Activated T-helper 17 cell treated with anti-CD3 and anti-CD28 coated beads, Interleukin-2, amount 50 U/mL, for 72 hours (primary cell): Measurements from ENCODE around the gene MDFIC. TPM values are rescaled to one million over a fixed set of nuclear protein-coding genes. Genes with fewer than 3 reads are reported as not detected.
A peak's percentile ranks its signal among the peaks of the same experiment; 100 is the strongest.

ENCODE experiments used
- ATAC-seq: fragments of 150-1000 bp; cut with Tn5 transposase; replicated peaks from 2 replicates; pipeline ENCODE4 v1.10.0; 2021; ENCODE audit warnings: mild to moderate bottlenecking, moderate library complexity
- H3K27ac Mint-ChIP-seq: one replicate; pipeline ENCODE4 v1.8.0; 2022; ENCODE audit warnings: mixed read lengths
- H3K27me3 Mint-ChIP-seq: one replicate; pipeline ENCODE4 v1.8.0; 2022; ENCODE audit warnings: mixed read lengths
- H3K36me3 Mint-ChIP-seq: one replicate; pipeline ENCODE4 v1.8.0; 2022; ENCODE audit warnings: low read depth, mild to moderate bottlenecking, mixed read lengths
- H3K4me1 Mint-ChIP-seq: one replicate; pipeline ENCODE4 v1.8.0; 2022; ENCODE audit warnings: mixed read lengths
- H3K4me3 Mint-ChIP-seq: one replicate; pipeline ENCODE4 v1.8.0; 2022; ENCODE audit warnings: mild to moderate bottlenecking, mixed read lengths
- H3K9me3 Mint-ChIP-seq: one replicate; pipeline ENCODE4 v1.8.0; 2022; ENCODE audit warnings: mixed read lengths
- total RNA-seq, 2 donors: library from RNA; stranded (reverse); gene quantifications; one replicate each; pipeline ENCODE4 v1.2.3, GENCODE V29; 2022

Gene MDFIC
- total RNA-seq, 2 donors from 2014 or later: 64.1 to 97.3 TPM

- Mint-ChIP-seq H3K36me3 (no peaks in the 10 kb centered on the region), H3K27ac (no peak overlapping the region), H3K9me3 (no peaks in the 10 kb centered on the region), H3K27me3 (no peaks in the 10 kb centered on the region), H3K4me1 (peaks cover 12% of the 10 kb centered on the region), H3K4me3 (no peak overlapping the region)
- no peak for ATAC-seq
Observed at GRCh38 chr7:115040057-115040456, 118.2 kb downstream of the MDFIC start.

DNA sequence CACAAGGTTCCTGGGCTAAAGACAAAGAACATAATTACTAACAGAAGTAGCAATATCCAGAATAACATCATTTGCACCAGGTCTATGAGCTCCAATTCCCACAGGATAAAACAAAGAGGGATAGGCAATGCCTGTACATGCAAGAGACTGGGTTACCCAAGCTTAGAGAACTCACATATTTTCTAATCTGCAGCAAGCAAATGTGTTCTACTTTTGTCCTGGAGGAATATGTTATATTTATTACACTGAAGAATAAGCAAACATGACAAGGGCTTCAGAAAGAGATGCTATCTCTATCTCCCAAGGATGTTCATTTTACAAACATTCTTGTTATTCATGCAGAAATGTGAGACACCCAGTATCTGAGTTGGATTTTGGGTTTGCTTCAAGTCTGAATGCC, 118.6 kb downstream of the MDFIC start:
- ATAC-seq: no peak
- Mint-ChIP-seq H3K9me3 (no peaks in the 10 kb centered on the region), H3K36me3 (no peaks in the 10 kb centered on the region), H3K27me3 (no peaks in the 10 kb centered on the region), H3K27ac (no peak overlapping the region), H3K4me3 (no peak overlapping the region), H3K4me1 (peaks cover 12% of the 10 kb centered on the region)

DNA sequence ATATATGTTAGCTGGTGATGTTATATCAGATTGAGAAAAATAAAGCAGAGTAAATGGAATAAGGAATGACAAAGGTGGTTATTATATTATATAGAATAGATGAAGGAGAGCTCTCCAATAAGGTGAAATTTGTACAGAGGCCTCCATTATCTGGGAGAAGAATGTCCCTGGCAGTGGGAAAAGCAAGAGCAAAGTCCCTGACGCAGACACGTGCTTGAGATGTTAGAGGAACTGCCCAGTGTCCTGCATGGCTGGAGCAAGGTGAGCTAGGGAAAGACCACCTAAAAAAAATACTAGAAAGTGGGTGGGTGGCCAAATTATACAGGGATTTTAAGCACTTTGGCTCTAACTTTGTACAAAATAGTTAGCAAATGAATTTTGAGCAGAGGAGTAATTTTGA, 120.7 kb downstream of the MDFIC start:
- ATAC-seq: no peak
- Mint-ChIP-seq H3K27ac (no peak overlapping the region), H3K36me3 (no peaks in the 10 kb centered on the region), H3K27me3 (no peaks in the 10 kb centered on the region), H3K4me3 (no peak overlapping the region), H3K9me3 (no peaks in the 10 kb centered on the region), H3K4me1 (peaks cover 2% of the 10 kb centered on the region)

DNA sequence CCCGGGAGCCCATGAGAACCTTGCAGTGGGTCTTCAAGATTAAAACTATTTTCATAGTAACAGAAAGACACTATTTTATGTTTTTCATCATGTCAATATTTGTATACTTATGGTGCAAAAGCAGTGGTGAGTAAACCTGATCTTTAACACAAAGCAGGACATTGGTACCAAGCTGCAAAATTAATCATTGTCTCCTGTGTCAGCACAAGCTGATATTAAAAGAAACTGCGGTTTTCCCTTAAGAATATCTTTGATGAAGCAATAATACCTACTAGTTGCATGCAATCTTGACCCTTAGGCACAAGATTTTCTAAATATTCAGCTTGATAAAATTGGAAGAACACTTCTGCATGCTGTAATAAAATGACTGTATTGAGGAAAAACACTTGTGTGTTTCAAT, 121.7 kb downstream of the MDFIC start:
- Mint-ChIP-seq H3K27me3 (no peaks in the 10 kb centered on the region), H3K4me3 (no peak overlapping the region), H3K27ac (no peak overlapping the region), H3K36me3 (no peaks in the 10 kb centered on the region), H3K9me3 (no peaks in the 10 kb centered on the region), H3K4me1 (no peaks in the 10 kb centered on the region)
- ATAC-seq: no peak

DNA sequence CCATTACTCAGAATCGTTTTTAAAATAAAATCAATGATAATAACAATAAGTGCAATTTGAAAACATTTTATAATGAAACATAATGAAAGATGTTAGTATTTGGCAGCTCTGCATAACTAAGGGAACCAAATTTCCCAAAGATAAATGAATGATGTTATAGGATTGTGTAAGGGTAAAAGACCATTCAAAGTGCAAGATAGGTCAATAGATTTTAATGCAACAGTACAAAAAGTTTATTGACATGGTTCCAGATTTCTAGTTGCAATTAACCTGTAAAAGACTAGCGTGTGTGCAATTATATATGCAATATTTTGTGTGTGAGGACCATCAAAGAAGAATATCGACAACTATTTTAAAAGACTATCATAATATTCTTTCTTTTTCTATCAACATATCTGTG, 122.3 kb downstream of the MDFIC start:
- H3K9me3 Mint-ChIP-seq: no peaks in the 10 kb centered on the region
- H3K27me3 Mint-ChIP-seq: no peaks in the 10 kb centered on the region
- no peak overlapping the region for H3K27ac Mint-ChIP-seq
- H3K4me3 Mint-ChIP-seq: no peak overlapping the region
- no peaks in the 10 kb centered on the region for H3K4me1 Mint-ChIP-seq
- H3K36me3 Mint-ChIP-seq: no peaks in the 10 kb centered on the region
- no peak for ATAC-seq

- H3K27me3 Mint-ChIP-seq: no peaks in the 10 kb centered on the region
- no peak for ATAC-seq
- no peaks in the 10 kb centered on the region for H3K4me1 Mint-ChIP-seq
- H3K9me3 Mint-ChIP-seq: peaks cover 5% of the 10 kb centered on the region
- no peak overlapping the region for H3K27ac Mint-ChIP-seq
- H3K4me3 Mint-ChIP-seq: no peak overlapping the region
- no peaks in the 10 kb centered on the region for H3K36me3 Mint-ChIP-seq
Observed at GRCh38 chr7:115047958-115048720, 126.2 kb downstream of the MDFIC start.

- Mint-ChIP-seq H3K36me3 (no peaks in the 10 kb centered on the region), H3K4me1 (no peaks in the 10 kb centered on the region), H3K27ac (no peak overlapping the region), H3K9me3 (peaks cover 5% of the 10 kb centered on the region), H3K4me3 (no peak overlapping the region), H3K27me3 (no peaks in the 10 kb centered on the region)
- no peak for ATAC-seq
Observed at GRCh38 chr7:115052706-115053105, 130.8 kb downstream of the MDFIC start.

DNA sequence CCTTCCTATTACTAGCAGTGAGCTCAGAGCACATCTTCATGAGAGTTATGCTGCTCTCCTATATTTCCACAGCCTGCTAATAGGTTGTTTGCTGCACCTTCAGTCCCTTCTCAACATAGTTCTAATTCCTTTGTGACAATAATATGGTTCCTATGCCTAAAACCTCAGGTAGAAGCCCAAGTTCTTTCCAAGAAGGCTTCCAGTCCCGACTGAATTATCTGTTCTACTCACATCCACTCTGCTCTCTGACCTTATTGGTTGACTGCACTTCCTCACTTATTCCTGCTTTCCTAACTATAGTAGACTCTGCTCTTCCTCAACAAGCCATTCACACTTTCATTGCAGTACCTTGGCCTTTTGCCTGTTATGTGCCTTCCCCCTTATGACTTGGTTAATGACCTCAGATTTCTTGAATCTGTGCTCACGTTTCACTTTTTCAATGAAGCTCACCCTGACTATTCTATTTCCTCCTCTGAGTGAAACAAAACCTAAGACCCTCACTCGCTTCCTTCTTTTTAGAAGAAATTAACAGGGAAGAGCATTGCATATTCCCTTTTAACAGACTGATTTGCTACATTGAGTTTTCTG, 132.7 kb downstream of the MDFIC start:
- ATAC-seq: no peak
- peaks cover 5% of the 10 kb centered on the region for H3K9me3 Mint-ChIP-seq
- no peak overlapping the region for H3K4me3 Mint-ChIP-seq
- H3K27ac Mint-ChIP-seq: no peak overlapping the region
- no peaks in the 10 kb centered on the region for H3K4me1 Mint-ChIP-seq
- no peaks in the 10 kb centered on the region for H3K27me3 Mint-ChIP-seq
- no peaks in the 10 kb centered on the region for H3K36me3 Mint-ChIP-seq

DNA sequence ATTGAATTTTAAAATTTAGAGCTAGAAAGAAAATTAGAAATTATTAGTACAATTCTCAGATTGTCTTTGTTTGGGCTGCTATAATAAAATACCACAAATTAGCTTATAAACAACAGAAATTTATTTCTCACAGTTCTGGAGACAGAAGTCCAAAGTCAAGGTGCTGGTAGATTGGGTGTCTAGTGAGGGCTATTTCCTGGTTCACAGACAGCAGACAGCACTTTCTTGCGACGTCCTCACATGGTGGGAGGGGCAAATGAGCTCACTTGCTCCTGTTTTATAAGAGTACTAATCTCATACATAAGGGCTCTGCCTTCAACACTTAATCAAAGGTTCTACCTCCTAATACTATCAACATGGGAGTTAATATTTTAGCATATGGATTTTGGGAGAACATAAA, 134.1 kb downstream of the MDFIC start:
- no peak overlapping the region for H3K27ac Mint-ChIP-seq

GRCh38 chr7:115058726-115059125, 136.8 kb downstream of the MDFIC start:
- Mint-ChIP-seq H3K4me1 (no peaks in the 10 kb centered on the region), H3K27me3 (no peaks in the 10 kb centered on the region), H3K9me3 (no peaks in the 10 kb centered on the region), H3K4me3 (no peak overlapping the region), H3K36me3 (no peaks in the 10 kb centered on the region), H3K27ac (no peak overlapping the region)
- ATAC-seq: no peak

More for the DNA sequence above, 134.1 kb downstream of the MDFIC start:
- no peak for ATAC-seq
- H3K4me3 Mint-ChIP-seq: no peak overlapping the region
- peaks cover 5% of the 10 kb centered on the region for H3K9me3 Mint-ChIP-seq
- no peaks in the 10 kb centered on the region for H3K36me3 Mint-ChIP-seq
- no peaks in the 10 kb centered on the region for H3K4me1 Mint-ChIP-seq
- H3K27me3 Mint-ChIP-seq: no peaks in the 10 kb centered on the region

GRCh38 chr7:115059321-115059720, 137.4 kb downstream of the MDFIC start:
- Mint-ChIP-seq H3K4me3 (no peak overlapping the region), H3K4me1 (no peaks in the 10 kb centered on the region), H3K27me3 (no peaks in the 10 kb centered on the region), H3K27ac (no peak overlapping the region), H3K9me3 (no peaks in the 10 kb centered on the region), H3K36me3 (no peaks in the 10 kb centered on the region)
- no peak for ATAC-seq

DNA sequence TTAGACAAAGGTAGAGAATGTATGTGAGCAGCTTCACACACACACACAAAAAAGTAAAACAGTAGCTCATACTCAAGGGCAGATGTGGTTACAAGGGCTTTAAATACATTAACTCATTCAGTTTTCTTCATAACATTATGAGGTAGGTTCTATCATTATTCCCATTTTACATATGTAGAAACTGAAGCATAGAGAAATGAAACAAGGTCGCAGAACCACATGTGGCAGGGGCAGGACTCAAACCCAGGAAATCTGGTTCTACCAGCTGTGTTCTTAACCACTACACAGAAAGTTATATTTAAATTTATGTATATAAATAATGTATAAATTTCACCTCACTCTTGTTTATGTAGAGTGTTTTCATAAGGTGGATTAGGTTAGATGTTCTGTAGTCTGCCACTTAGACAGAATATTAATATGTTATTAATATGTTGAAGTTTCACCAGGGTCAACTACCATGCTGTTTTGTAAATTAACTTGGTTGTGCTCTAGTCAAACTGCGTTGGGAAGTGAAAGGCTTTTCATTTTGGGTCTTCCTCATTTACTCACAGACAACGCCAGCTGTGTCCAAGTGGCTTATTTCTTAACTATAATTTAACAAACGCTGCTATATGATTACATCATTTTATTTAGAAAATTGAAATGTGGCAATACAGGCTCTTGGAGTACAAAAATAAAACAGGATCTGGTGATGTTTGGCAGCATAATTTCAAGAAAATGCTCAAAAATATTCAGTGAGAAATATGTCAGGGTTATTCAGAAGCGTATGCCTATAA, 138.4 kb downstream of the MDFIC start:
- no peak for ATAC-seq

DNA sequence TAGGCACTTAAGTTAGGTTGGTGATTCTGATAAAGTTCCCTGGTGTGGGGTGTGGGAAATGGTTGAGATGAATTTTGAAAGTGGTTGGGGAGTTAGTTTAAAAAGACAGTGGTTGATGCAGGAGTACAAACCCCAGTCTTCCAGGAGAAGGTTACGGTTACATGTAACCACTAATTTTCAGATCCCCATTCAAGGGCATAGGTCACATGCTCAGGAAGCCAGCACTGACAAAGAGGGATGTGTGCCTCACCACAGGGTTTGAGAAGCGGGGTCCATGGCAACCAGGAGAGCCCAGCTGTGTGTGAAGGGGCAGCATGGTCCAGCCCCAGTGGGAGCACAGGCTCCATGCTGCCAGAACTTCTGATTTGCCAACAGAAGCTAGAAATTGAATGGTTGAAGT, 144.2 kb downstream of the MDFIC start:
- H3K27me3 Mint-ChIP-seq: no peaks in the 10 kb centered on the region
- H3K4me3 Mint-ChIP-seq: no peak overlapping the region
- H3K27ac Mint-ChIP-seq: peak overlapping the region; percentile 23
- peaks cover 4% of the 10 kb centered on the region for H3K9me3 Mint-ChIP-seq
- no peaks in the 10 kb centered on the region for H3K36me3 Mint-ChIP-seq
- no peak for ATAC-seq
- peaks cover 6% of the 10 kb centered on the region for H3K4me1 Mint-ChIP-seq

More for the DNA sequence above, 138.4 kb downstream of the MDFIC start:
- Mint-ChIP-seq H3K27me3 (no peaks in the 10 kb centered on the region), H3K4me1 (no peaks in the 10 kb centered on the region), H3K27ac (no peak overlapping the region), H3K9me3 (no peaks in the 10 kb centered on the region), H3K36me3 (no peaks in the 10 kb centered on the region), H3K4me3 (no peak overlapping the region)

DNA sequence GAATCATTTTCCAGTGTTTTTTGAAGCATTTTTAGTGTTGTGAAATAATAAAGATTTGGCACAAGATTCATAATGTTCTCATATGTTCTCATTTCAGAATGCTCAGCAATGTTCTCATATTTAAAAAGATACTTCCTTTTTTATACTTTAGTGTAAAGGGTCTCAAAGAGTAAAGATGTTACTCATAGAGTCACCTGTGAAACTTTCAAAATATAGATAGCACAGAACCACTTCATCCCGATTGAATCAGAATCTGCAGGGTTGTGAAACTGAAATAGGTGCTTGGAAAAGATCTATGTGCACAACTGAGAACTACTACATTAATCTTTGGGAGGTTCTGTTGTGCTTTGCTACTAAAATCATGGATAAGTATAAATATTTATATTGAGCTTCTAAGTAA, 144.7 kb downstream of the MDFIC start:
- H3K27me3 Mint-ChIP-seq: no peaks in the 10 kb centered on the region
- H3K36me3 Mint-ChIP-seq: no peaks in the 10 kb centered on the region
- H3K9me3 Mint-ChIP-seq: peaks cover 4% of the 10 kb centered on the region

GRCh38 chr7:115068220-115068619, 146.3 kb downstream of the MDFIC start:
- no peaks in the 10 kb centered on the region for H3K36me3 Mint-ChIP-seq
- no peak overlapping the region for H3K27ac Mint-ChIP-seq
- no peak overlapping the region for H3K4me3 Mint-ChIP-seq
- peaks cover 4% of the 10 kb centered on the region for H3K9me3 Mint-ChIP-seq
- no peak for ATAC-seq
- H3K27me3 Mint-ChIP-seq: no peaks in the 10 kb centered on the region
- peaks cover 6% of the 10 kb centered on the region for H3K4me1 Mint-ChIP-seq

More for the DNA sequence above, 144.7 kb downstream of the MDFIC start:
- ATAC-seq: peak; percentile 26
- H3K27ac Mint-ChIP-seq: no peak overlapping the region
- H3K4me1 Mint-ChIP-seq: peaks cover 6% of the 10 kb centered on the region
- H3K4me3 Mint-ChIP-seq: no peak overlapping the region
